Activated CD8-positive, alpha-beta memory T cell treated with anti-CD3 and anti-CD28 coated beads for 4 hours (primary cell): Measurements from ENCODE around the gene RNF175.

Experiments used
- DNase-seq, 2 donors: peaks; one replicate each; pipeline ENCODE4 v3.0.0-alpha.2; 2020; ENCODE audit warnings: low read depth in 2 of 2

RNF175 gene

DNA sequence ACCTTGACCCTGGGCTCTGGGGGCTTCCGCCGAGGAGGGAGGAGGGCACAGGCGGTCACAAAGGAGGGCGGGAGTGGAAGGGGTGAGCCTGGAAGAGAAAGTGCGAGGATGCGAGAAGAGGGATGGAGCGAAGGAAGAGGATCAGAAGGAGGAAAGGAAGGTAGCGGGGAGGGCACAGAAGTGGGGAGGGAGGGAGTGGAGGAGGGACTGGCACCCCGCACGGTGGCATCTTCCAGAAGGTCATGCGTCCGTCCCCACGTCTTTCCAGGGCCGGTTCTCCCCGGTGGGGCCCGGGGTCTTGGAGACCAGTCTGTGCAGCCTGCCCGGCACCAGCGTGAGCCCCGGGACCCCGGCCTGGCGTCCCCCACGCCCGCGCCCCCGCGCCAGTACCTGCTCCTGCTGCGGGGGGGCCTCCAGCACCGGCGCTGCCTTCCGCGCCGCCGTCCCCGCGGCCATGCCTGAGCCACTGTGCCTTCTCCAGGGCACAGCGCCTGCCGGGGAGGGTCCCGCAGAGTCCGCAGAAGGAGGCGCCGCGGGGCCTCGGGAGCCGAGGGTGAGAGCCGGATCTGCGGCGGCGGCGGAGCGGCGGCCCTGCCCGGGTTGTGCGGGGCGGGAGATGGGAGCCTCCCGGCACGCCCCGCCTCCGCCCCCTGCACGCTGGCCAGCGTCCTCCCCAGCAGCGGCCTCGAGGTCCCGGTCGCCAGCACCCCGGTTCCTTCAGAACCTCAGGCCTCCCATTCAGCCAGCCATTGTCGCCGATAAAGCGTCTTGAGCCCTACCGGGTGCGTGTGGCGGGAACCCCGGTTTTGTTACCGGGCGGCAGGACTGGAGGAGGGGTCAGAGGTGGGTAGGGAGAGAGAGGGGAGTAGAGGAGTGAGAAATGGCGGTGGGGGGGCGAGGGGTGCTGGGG, at the start of gene RNF175:
TSS of gene RNF175 (minus strand) at position 618 of the 910 bp plus-strand sequence. CDS start at position 456, 162 bp downstream.
- no peak for DNase-seq

DNA sequence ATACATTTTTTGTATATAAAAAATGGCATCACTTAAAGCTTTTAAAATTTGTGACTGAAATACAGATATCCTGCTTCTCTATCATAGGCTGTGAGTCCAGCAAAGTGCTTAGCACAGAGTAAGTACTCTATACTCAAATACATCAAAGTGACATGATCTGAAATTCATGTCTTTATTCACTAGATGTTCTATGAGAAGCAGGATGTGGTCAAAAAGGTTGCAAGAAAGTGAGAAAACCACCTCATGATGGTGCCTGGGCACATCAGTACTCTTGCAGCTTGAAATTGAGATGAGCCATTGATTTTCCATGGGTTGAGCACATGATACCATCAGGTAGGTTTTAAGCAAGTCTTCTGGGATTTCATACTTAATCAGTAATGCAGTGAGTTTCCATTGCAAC, 49.5 kb upstream of the RNF175 start:
- DNase-seq: no peak

DNA sequence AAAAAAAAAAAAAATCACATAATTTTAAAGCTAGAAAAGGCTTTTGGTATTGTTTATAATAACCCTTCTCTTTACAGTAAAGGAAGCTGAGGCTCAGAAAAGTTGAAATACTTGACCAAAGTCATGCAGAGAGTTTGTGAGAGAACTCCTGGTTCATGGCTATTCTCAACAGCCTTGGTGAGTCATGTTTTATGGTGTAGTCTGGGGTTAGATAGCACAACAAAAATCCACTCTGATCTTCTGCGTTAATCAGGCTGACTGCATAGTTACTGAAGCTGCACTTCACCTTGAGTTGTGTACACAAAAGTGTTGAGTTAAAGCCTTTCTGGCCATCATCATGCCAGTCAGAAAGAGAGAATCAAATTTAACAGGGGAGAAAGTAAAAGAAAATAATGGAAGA, 48.4 kb upstream of the RNF175 start:
- no peak for DNase-seq

DNA sequence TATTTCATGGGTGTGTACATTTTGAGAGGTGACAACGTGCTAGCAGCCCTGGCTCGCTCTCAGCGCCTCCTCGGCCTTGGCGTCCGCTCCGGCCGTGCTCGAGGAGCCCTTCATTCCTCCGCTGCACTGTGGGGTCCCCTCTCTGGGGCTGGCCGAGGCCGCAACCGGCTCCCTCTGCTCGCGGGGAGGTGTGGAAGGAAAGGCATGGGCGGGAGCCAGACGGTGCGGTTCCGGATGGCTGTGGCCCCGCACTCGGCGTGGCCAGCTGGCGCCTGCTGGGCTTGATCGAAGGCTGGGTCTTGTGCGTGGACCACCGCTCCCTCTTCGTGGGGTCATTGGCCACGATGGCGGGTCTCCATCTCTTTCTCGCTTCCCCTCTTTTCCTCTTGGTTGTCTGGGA, 46.2 kb upstream of the RNF175 start:
- DNase-seq: no peak

DNA sequence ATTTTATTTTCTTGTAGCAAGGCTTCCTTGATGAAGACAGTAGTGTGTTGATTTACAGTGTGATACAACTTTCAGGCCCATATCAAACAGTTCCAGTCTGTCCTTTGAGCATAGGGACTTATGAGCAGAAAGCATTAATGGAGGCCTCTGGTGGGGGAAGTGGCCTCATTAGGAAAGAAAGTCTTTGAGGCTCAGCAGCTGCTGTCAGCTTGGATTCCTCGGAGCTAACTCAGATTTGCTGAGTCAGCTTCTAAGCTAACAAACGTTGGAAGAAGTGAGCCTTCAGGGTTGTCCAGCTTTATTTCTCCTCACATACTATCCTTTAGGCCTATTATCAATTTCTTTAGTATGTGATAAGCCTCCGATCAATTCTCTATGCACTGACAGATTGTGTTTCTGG, 44.9 kb upstream of the RNF175 start:
- DNase-seq: no peak

DNA sequence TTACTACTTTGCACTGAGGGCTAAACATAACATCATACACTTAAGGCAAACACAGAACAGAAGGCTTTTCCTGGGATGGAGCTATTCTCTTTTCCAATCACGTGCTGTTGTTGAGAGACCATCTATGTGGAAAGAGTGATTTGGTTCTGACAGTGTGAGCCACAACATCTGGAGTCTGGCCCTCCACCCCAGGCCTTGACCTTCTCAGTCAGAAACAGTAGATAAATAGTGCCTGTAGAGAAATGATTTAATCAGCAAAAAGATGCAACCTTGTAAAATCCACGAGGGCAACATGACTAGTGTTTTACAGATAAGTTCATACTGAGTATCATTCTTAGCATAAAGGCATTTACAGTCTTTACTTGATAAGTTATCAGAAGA, 39.9 kb upstream of the RNF175 start:
- DNase-seq: no peak

DNA sequence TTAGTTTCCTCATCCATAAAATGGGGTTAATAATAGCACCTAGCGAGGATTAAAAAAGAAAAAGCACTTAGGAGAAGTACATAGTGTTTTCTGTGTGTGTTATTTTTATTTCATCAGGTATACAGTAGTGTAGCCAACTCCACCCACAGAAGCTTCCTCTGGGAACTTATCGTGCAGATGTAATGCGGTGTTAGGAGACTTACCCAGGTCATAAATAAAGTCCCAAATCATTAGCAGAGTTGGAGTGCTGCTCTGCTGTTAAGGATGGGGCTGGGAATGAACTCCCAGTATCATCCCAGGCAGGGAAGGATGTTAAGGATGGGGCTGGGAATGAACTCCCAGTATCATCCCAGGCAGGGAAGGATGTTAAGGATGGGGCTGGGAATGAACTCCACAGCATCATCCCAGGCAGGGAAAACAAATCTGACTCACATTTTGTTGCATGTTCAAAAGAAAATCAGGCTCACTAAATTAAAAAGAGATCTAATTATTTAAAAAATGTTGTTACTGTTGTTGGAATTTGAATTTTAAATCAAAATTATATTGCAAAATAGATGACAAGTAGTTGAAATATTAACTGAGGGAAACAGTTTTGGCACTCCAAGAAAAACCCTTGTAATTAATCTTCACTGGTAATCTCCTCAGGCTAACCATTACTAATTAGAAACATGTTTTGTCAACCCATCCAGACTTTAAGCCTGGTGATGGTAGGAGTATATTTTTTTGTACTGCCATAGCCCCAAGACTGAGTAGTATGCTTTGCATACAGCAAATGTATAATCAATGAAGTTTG, 39.3 kb upstream of the RNF175 start:
- DNase-seq: no peak

DNA sequence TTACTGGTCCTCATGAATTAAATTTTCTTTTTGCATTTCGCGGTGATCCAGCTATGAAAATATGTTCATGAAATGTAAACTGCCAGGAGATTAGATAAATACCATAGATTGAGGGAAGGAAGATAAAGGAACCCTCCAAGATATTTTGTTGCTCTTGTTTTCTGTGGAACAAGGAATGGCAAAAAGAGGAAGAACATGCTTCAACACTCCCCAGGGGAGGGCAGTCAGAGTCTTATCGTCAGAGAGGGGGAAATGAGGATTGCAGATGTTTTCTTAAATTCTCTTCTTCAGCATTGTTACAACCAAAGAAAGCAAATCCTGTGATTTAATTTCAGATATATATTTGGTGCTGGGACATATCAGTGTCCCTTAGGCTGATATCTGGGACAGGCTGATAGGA, 38.6 kb upstream of the RNF175 start:
- DNase-seq: no peak

DNA sequence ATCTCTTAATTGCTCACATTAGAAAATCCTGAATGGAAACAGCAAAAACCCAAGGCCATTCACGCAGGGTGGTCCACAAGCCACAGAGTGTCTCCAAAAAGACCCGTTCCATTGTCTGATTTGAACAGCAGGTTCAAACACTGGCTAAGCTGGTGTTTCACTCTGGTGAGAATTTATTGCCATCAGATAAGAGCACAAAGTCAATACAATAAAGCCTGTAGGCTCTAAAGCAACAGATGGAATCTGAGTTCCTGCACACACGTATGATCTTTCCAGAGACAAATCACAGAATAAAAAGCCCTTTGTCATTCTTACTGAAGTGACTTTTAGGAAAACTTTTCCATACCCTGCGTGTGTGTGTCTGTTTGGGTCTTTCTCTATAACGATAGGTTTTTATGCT, 34.2 kb upstream of the RNF175 start:
- no peak for DNase-seq

DNA sequence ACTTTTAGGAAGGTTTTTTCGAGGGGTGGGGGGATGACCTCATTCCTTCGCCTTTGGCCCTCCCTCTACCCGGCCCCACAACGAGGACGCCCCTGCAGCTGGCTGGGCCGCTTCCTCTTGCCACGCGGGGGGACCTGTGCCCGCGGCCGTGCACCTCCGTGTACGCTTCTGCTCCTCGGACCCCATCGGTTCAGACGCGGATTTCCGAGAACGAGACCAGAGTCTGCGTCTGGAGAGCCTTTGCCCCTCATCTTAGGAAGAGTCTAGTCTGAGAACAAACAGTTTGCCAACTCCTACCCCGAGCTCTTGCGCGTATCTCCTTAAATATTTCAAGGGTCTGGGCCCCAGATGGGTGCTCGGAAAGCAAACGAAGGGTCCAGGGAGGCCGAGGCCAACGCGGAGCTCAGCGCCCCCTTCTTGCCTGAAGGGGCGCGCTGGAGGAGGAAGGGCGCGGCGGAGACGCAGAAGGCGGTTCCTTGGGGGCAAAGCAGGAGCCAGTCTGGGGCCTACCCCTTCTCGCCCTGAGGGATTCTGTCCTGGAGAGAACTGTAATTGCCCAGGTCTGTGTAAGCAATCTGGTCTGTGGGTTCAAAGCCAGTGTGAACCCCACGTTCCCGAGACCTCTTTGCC, 32.9 kb upstream of the RNF175 start:
- DNase-seq: no peak

DNA sequence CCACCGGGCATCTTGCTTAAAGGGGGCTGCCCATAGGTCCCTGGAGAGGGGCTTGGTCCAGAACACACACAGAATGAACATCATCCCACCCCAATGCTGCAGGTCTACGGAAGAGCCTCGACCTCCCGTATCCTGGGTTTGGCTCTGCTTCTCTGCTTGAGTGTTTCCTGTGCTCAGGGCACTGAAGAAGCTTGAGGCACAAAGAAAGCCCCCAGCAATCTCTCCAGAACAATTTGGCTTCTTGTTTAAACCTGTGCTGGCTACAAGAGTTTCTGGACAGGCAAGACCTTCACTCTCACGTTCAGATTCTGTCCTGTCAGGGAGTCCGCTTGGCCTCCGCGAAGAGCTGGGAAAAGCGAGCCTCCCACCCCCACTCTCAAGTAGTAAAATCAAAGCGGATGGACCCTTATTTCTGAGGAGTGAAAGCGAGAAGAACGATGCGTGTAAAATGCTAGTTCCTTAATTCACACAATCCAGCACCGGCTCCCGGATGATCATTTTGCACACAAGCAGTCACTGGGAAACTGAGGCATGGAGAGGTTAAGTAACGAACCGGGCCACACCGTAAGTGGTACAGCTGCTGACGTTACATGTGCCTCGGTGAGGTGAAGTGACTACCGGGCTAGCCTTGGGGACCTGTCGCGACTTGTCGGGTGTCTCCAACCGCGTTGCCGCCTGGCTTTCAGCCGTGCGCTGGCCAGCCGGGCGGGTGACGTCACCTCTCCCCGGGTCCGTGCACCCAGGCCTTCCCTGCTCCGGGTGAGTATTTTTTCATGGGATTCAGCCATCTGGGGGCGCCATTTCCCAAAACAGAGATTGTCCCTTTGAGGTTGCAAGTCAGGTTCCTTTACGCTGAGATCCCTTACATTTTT, 32.2 kb upstream of the RNF175 start:
- no peak for DNase-seq

DNA sequence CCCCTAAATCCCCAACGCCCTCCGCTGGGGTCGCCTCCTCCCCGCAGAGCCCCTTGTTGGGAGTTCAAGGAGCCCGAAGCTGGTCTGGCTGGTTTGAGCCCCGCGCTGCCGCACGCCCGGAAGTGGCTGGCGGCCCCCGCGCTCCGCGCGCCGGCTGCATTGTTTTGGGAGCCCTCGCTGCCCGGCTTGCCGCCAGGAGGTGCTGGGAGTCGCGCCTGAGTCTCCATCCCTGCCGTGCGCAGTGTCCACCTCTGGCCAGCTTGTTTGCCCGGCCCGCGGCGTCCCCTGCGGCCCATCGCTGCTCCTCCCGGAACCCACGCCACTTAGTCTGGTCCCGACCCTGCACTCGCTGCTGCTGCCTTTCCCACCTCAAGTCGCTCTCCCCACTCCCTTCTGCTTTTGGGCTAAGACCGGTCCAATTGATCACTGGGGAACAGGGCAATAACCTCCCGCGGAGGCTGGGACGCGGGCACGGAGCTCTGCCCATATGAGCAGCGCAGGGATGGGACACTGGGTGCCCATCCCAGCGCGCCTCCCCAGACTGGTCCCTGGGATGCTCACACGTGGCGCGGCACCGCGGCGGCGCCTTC, 31.2 kb upstream of the RNF175 start:
- DNase-seq: no peak

DNA sequence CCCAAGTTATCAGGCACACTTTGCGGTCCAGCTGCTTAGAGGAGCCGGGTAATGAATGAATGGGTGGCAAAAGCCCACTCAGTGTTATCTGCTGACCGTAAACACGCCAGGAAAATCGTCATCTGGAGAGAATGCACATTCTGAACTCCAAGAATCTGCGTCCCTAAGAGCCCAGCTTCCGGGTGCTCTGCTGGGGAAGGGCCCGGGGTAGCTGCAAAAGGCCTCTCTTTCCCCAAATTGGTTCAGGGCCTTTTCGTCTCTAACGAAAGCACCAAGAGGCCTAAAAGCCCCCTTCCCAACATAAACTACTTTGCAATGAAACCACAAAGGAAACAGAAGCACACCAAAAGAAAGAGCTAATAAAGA, 30.7 kb upstream of the RNF175 start:
- no peak for DNase-seq

DNA sequence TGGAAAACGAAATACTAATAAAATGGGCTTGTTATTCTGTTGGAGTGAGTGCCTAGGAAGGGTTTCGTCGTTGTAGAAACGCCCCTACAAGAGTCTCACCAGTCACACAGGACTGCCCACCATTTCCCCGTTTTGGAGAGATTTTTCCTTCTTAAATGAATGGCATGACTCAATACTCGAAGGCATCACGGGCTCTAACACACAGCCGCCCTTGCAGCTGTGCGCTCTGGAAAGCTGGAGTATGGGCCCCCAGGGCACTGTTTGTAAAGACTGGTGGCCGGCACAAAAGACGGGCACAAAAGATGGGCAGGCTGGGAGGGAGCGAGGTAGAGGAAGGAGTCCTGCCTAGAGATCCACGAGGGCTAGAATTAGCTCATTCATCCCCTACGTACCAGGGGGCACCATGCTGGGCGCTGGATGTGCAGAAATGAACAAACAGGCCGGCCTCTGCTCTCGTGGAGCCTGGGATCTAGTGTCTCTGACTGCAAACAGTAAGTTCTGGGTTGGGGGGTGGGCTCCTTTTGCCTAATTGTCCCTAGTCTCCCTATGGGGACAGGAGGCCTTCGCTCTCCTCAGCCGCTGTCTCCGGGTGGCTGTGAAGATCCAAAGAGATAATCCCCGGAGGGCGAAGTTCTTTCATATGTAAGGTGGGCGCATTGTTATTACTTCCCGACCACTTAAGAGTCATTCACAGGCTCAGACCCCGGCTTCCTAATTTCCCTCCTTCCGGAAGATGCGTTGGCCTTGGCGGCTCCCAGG, 30.1 kb upstream of the RNF175 start:
- no peak for DNase-seq

DNA sequence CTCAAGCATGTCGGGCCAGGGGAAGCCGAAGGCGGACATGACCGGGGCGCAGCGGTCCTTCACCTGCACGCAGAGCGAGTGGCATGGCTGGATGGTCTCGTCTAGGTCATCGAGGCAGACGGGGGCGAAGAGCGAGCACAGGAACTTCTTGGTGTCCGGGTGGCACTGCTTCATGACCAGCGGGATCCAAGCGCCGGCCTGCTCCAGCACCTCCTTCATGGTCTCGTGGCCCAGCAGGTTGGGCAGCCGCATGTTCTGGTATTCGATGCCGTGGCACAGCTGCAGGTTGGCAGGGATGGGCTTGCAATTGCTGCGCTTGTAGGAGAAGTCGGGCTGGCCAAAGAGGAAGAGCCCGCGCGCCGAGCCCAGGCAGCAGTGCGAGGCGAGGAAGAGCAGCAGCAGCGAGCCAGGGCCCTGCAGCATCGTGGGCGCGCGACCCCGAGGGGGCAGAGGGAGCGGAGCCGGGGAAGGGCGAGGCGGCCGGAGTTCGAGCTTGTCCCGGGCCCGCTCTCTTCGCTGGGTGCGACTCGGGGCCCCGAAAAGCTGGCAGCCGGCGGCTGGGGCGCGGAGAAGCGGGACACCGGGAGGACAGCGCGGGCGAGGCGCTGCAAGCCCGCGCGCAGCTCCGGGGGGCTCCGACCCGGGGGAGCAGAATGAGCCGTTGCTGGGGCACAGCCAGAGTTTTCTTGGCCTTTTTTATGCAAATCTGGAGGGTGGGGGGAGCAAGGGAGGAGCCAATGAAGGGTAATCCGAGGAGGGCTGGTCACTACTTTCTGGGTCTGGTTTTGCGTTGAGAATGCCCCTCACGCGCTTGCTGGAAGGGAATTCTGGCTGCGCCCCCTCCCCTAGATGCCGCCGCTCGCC, 28.8 kb upstream of the RNF175 start, which contains the start of gene SFRP2:
TSS of gene SFRP2 (minus strand) at position 671 of the 864 bp plus-strand sequence. CDS start at position 423, 248 bp downstream.
- DNase-seq: no peak

DNA sequence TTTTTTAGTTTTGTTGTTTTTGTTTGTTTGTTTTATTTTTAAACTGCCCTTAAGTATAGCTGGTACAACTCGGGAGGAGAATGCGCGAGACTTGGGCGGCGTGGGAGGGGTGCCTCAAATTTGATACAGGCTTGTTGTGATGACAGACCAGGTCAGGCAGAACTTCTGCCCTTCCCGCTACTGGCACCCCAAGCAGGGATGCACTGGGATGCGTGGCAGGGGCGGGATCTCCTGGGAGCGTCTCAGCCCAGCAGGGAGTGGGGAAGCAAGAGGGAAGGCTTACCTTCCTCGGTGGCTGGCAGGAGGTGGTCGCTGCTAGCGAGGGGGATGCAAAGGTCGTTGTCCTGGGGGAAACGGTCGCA, 28.2 kb upstream of the RNF175 start:
- DNase-seq: no peak

DNA sequence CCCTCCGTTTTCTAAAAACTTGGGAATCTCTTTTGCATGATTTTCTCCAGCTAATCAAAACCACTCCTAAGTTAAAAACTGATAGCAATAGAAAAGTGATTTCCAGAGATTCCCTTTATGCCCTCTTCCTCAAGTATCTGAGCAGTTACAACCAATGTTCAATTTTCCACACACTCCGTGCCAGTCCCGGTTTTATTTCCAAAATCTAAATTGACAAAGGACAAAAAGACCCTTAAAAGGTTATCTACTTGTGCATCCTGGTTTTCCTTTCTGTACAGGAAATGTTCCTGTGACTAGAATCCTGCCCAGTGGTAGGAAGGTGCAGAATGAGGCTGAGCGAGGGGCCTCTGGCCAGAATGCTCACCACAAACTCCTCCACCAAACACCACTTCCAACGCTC, 27.8 kb upstream of the RNF175 start:
- no peak for DNase-seq

DNA sequence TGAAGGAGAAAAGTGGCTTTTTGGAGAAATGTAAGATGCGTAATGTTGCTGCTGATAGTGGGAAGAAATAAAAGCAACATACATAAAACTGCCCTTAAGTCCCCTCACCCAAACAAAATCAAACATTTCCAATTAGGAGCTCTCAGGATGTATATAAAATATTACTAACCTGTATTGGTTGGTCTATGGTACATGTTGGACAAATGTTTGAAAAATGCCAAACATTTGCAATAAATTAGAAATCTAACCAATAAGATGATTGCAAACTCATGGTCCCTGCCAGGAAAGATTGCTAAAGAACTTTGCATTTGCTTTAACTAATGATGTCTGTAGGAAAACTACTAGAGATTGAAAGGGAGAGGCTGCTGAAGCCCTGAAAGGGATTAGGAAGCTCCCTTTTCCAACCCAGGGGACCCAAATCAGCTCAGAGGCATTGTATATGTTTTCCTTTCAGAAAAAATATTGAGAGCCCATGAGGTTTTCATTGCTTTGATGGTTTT, 27.3 kb upstream of the RNF175 start:
- DNase-seq: no peak
